Activated naive CD4-positive, alpha-beta T cell (primary cell): ENCODE measurements around the gene SPATA31A3.
"Not testable (repeated sequence)": the region's sequence is repeated elsewhere in the genome, so short reads cannot be mapped to it uniquely, and the experiment has no call there.

ENCODE experiments used
- DNase-seq, 4 experiments: peaks; one replicate each; lab custom pipeline; 2025; lab: John Stamatoyannopoulos, UW

Gene SPATA31A3

DNA sequence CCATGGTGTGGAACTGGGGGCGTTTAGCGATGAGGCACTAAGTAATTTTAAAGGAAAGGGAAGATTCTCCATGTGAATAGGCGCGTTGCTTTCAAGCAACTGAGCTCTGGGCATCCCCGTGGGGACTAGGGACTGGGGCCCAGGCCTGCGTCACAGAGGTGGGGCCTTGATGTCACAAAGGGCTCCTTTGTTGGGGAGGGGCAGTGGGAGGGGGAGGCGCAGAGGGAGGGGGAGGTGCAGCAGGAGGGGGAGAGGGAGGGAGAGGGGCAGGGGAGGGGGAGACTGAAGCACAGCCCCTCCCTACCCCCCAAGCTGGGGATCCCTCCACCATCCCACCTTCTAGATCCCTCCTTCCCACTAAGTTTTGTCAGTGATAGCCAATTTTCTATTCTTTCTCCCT is at the start of gene SPATA31A3:
Gene SPATA31A3 (minus strand): TSS at position 101 of the 400 bp plus-strand sequence. CDS start 29 bp downstream, at position 72.
- DNase-seq: not testable (repeated sequence)

DNA sequence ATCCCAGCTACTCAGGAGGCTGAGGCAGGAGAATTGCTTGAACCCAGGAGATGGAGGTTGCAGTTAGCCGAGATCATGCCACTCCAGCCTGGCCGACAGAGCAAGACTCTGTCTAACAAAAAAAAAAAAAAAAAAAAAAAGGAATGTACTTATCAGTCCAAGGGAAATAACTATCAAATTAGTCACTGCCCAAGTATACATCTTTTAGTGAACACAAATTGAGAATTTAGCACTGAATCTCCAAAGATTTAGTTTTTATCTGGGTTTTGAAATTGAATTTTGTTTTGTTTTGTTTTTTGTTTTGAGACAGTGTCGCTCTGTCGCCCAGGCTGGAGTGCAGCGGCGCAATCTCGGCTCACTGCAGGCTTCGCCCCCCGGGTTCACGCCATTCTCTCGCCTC is 39.8 kb downstream of the SPATA31A3 start:
- DNase-seq: not testable (repeated sequence)

DNA sequence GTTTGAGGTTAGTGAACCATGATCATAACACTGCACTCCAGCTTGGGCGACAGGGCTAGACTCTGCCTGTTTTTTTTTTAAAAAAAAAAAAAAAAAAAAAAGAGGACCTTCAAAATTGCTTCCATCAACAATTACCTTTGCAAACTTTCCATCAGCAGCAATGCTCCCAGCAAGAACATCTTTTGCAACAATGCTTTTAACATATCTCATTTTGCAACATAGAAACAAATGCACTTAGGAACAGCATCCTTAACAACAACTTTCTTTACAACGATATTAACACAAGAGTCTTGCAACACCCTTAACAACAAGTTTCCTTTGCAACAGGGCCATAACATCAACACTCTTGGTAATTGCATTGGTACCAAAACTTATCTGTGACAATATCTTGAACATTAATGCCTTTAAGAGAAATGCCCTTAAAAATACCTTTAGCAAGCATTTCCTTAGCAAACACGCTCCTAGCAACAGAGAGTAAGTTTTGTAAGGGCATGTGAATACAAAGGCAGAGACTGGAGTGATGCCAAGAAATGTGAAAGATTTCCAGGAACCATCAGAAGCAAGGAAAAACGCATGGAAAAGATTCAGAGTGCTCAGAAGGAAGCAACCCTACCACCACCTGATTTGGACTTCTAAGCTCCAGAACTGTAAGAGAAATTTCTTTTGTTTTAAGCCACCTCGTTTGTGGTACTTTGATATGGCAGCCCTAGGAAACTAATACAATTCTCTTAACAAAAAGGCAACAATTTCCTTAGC is 49.8 kb downstream of the SPATA31A3 start:
- not testable (repeated sequence) for DNase-seq

DNA sequence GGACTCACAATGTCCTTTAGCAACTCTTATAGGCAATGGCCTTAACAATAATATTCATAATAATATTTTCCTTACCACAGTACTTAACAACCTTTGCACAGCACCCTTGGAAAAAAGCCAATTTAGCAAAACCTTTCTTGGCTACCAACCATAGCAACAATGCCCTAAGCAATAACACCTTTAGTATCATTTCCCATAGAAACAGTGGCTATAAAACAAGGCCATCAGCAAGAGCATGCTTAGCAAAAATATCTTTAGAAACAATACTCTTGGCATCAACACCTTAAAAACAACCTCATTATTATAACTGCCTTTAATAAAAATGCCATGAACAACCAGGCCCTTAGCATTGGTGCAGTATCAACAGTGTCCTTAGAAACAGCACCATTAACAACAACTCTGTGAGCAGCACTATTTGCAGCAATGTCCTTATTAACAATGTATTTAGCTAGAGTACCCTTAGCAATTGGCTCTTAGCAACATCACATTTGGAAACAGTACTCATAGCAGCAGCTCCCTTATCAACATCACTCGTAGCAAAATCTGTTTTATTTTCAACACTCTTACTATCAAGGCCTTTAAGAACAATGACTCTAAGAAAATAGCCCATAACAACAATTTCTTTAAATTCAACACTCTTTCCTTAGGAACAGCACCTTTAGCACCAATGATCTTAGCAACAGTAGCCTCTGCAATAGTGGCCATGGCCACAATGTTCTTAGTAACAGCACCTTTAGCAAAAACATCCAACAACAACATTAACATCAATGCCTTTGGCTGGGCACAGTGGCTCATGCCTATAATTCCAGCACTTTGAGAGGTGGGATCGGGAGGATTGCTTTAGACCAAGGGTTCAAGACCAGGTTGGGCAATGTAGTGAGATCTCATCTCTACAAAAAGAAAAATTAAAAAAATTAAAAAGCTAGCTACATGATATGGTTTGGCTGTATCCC is 52.2 kb downstream of the SPATA31A3 start:
- DNase-seq: not testable (repeated sequence)

DNA sequence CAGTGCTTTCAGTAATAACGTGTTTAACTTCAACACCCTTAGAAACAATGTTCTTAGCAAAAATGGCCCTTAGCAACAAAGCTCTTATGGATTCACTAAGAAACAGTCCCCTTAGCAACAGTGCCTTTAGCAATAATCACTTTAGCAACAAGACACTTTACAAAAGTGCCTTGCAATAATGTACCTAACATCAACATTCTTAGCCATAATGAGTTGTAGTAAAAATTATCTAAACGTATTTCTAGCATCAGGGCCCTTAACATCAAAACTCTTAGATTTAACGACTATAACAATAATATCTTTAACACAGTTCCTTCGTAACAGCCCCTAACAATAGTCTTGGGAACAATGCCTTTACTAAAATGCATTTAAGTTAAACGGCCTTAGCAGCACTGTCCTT is 54.0 kb downstream of the SPATA31A3 start:
- not testable (repeated sequence) for DNase-seq

DNA sequence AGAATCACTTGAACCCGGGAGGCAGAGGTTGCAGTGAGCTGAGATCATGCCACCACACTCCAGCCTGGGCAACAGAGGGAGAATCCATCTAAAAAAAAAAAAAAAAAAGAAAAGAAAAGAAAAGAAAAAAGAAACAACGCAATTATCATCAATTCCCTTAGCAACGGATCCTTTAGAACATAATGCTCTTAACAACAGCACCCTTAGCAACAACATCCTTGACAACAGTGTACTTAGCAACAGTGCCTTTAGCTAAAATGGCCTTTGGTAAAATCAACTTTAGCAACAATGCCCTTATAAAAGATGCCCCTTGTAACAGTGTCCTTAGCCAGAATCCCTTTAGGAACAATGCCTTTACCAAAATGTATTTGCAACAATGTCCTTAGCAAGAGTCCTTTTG is 54.7 kb downstream of the SPATA31A3 start:
- not testable (repeated sequence) for DNase-seq
